GM19351 (cell line): Measurements from ENCODE around the gene CDCP2.

Experiments used
- ATAC-seq: cut with Tn5 transposase; IDR thresholded peaks from one replicate; pipeline ENCODE4 v1.9.1; 2021; ENCODE audit warnings: mild to moderate bottlenecking, moderate library complexity; ENCODE audit not compliant: unreplicated experiment

The CDCP2 gene

DNA sequence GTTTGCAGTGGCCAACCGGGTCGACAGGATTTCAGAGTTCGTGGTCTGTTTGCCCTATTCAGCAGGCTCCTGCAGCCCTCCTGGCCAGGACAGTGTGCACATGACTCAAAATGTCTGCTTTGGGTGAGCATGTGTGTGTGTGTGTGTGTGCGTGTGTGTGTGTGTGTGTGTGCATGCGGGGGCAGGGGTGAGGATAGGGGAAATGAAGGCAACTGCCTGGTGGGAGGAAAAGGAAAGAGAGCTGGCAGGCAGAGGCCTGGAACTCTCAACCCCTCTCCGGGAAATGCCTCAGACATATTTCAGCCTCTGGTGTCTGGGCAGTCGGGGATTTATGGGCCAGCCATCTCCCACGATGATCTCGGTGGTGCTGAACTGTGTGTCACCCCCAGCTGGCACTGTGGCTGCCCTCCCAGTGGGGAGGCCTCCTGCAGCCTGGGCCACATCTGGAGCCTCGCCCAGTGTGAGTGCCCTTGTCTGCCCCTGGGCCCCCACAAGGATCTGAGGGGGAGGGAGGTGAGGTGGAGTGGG is 15.2 kb downstream of the CDCP2 start:
- no peak for ATAC-seq

DNA sequence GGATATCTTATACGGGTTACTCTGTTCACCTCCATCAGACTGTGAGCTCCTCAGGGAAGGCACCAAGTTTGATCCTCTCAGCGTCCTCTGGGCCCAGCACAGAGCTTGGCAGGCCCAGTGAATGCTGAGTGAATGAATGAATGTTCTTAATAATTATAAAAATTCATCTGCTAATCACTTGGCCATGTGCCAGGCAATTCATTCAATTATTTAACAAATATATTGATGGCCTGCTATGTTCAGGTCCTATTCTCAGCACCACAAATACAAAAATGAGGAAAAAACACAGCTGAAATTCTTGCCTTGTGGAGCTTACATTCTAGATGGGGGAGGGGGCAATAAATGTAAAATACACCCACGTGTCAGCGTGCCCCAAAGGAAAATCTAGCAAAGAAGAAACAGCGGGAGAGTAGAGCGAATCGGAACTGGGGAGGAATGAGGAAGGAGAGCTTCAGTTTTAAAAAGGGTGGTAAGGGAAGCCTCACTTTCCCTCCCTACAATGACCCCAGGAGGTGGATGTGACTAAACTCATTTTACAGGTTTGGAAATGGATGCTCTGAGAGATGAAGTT is 15.8 kb downstream of the CDCP2 start:
- ATAC-seq = no peak

DNA sequence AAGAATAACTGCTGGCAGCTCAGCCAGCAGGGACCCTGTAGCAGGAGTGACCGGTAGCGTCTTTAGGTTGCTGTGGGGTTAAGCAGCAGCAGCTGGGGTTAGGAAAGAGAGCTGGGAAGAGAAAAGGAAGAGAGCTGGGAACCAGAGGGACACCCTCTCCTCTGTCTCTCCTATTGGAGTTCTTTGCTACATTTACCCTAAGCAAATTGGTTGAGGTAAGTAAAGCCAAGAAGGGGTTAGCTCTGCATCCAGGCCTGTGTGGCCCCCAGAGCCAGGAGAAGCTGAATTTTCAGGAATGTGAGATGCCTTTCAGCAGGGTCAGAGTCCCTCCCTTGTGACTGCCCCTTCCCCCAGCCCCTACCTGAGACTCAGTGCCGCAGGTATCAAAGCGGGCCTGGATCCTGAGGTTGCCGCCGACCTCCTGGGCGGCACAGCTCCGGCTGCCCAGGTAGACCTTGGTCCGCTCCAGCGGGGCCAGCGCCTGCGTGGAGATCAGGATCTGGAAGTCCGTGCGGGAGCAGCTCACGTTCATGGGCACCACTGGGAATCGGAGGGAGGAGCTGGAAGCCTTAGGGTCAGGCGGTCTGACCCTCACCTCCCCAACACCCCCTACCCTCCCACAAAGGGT is 16.4 kb downstream of the CDCP2 start:
- no peak for ATAC-seq

DNA sequence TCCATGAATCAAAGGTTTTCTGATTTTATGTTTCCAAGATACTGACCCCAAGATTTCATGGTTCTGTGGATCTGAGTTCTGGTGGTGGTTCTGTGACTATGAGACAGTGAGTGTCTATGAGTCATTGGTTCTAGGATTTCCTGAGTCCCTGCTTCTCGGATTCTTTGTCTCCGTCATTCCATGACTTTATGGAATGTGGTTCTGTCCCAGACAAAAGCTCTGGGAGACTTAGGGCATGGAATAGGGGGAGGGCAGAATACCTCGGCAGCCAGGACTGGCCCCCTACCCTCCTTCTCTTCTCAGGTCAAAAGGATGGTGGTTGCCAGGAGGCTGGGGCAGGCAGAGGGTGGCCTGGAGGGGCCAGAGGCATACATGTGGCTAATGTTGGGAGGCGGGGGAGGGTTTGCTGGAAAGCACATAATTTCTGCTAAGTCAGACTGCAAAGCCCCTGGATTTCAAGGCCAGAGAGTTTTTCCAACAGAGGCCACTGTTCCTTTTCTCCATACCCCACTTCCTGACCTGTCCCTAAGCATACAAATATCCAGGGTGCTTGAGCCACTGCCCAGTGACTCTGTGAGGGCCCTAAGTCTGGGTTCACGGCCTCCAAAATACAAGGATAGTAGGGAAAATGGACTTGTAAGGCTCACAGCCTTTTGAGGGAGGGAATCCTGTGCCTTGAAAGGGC is 17.2 kb downstream of the CDCP2 start:
- no peak for ATAC-seq

DNA sequence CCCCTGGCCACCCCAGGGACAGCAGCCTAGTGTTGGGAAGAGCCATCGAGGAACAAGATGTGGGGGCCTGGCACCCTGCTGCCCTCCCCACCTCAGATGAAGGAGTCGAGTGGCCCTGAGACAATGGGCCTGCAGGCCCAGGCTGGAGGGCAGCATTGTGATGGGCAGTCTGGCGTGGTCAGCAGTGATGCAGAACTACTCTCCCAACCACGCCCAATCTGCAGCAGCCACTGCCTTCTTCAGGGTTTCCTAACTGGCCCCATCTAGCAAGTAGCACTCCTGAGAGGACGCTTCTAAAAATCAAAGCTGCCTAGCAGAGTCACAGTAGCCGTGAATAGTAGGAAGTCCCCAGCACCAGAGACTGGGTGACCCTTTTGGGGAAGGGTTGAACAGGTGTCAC is 18.5 kb downstream of the CDCP2 start:
- no peak for ATAC-seq

DNA sequence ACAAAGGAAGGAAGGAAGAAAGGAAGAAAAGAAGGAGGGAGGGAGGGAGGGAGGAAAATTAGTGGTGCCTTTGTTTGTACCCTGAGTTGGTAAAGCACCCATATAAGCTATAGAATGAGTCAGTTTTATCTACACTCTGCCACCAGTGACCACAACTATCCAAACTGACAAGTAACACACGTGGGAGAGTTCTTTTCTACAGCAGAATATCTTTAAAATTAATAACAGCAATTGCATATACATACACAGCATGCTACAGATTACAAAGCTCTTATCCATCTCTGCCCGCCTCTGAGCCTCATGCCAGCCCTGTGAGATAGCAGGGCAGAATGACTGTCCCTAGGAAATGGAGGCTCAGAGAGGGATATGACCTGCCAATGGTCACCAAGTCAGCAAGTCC is 20.3 kb downstream of the CDCP2 start:
- ATAC-seq = no peak

DNA sequence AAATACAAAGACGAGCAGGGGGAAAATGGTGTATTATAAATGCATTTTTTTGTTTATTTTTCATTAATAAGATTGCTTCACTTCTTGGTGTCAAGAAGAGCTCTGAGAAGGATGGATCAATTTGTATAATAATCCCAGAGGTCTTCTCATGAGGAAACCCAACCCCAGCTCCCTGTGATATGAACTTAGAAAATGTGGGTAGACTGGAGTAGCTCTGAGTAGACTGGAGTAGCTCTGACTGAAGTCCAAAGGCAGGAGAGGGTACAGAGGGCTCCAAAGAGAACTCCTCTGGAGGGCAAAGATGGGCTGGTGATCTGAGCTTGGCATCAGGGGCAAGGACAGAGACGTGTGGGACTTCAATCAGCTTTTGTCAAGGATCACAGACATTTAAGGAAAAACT is 21.4 kb downstream of the CDCP2 start:
- ATAC-seq = no peak

DNA sequence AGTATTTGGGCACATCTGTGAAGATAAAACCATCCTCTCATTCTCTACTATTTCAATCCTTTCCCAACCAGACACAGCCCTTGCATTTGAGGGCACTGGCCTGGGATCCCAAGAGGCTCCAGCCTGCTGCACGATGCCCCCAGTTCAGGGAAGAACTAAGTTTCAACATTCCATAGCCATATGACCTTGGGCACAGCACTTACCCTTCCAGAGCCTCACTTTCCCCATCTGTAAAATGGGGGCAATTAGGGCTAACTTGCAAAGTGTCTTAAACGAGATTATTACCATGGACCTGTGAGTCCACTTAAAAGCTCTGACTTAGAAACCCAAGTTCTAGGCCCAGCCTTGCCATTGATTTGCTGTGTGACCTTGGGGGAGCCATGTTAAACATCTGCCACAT is 22.9 kb downstream of the CDCP2 start:
- no peak for ATAC-seq

DNA sequence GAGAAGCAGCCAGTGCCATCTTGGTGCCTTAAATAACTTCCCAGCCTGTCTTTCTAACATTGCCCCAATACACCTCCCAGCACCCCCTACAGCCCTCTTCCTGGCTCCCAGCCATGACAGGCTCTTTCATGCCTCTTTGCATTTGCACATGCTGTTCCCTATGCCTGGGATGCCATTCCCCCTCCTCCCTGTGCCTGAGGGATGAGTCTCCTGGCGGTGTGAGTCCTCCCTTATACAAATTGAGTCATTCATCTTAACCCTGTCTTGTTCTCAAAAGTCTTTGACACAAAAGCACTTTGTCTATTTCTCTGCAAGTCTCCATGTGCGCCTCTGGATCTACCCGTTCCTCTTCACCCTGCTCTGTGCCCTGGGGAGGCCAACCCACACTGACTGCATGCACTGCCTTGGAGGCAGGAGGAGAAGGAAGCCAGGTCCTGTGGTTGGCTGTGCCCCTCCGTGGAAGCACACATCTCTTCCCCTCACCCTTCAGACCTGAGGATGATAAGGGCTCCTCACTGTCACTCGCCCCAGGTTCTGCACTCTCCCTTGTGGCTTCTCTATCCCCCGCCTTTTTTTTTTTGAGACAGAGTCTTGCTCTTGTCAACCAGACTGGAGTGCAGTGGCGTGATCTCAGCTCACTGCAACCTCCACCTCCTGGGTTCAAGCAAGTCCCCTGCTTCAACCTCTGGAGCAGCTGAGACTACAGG is 25.1 kb downstream of the CDCP2 start:
- ATAC-seq = no peak

DNA sequence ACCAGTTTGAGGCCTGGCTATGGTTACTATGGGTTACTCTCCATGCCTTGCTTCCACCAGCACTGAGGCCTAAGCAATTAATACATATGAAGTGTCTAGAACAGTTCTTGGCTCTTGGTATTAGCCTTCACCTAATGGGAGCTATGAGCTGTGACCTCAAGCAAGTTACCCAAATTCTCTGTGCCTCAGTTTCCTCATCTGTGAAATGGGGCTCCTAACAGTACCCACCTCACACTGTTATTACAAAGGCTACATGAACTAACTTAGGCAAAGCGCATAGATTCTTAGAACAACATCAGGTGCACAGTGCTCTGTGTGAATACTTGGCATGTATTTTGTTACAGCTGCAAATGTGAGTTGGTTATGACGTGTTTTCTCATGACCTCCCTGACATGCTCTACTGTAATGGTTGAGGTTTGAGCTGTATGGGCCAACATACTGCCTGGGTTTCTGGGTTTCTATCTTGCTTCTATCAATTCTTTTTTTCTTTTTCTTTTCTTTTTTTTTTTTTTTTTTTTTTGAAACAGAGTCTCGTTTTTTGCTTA is 26.5 kb downstream of the CDCP2 start:
- ATAC-seq = no peak

DNA sequence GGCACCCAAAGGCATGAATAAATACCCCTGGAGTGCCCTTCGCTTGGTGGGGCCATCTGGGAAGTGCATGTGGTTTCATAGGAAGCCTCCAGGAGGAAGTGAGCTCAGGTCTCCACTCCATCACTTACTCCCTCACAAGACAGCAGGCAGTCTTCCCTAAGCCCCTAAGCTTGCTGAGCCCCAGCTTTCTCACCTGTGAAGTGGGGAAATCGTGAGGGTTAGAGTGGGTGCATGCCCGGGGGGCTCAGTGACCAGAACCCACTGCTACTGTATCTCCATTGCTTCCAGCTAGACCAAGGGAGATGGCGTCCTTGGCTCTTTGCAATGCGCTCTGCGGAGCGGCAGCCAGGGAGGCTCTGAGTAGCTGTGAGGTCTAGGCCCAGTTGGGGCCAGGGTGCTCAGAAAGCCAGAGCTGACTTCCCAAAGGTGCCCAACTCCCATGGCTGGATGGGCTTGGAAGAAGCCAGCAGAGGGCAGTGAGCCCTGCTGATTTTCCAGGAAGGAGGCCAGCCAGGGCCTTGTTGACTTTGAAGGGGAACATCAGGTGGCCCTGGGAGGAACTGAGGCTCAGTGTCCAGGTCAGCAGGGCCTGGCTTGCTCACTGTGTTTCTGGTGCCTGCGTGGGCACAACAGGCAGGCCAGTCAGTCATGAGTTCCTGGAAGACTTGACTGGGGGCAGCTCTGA is 27.3 kb downstream of the CDCP2 start:
- no peak for ATAC-seq

DNA sequence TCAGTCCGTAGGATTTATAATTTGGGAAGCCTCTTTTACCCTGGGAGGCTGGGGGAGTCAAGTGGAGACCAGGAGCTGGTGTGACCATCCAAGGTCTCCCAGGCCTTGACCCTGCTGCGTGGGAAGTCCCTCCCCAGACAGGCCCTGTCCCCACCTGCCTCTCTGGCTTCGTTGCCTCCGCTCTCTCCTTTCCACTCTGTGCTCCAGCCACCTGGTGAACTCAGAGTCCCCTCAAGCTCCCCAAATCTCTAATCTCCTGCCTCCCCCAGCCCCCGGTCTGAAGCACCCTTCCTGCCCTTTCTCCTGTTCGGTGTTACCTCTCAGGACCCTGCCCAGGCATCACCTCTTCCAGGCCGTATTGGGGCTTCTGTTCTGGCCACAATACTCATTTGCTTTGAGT is 27.9 kb downstream of the CDCP2 start:
- ATAC-seq = no peak

DNA sequence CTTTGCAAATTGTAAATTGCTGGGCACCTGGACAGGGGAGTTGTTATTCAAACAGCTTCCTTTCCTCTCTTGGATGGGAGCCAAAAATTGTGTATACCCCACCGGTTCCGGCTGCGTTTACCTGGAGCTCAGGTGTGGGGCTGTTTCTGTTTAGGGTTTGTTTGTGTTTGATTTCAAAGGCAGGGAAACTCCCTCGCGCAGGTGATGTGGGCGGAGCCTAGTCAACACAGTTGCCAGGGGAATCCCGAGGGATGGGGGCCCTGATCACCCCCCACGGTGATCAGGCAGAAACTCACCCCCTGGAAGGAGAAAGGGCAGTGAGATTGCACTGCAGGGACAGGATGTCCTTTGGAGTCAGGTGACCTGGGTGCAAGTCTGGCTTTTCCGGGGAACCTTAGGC is 28.3 kb downstream of the CDCP2 start:
- no peak for ATAC-seq

DNA sequence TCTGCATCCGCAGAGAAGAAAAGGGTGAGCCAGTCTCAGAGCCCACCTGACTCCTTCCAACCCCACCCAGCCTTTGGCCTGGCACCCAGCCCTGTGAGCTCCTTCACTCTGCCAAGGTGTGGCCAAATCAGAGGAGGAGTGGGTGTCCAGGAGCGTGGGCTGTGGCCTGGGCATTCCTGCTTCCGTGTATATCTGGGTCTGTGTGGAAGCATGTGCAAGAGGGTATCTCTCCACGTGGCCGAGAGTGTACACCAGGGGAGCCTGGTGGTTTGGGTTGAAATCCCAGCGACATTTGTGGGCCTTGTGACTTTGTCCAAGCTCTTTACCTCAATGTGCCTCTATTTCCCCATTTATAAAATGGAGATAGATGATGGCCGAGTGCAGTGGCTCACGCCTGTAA is 29.8 kb downstream of the CDCP2 start:
- no peak for ATAC-seq

DNA sequence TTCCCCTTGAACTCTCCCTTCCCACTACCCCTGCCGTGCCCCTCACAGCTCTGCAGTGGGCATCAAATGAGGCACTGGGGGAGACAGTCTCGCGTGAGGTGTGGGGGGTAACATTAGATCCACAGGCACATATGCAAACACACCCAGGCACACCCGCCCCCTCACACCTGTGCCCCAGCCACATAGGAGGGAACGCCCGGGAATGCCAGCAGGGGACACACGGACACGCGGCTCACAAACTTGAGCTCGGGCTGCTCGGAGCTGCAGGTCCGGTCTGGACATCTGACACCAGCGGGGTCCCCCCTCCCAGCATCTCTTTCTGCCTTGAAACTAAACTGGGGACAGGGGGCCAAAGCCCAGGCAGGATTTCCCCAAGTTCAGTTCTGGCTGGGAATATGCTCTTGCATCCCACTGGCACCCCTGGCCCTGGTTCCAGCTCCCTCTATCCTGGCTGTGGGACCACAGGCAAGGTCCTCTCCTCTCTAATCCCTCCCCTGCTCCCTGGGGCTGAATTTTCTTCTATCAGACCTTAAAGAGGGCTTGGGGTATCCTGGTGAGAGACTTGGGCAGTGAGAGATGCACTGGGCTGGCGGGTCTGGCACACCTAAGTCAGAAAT is 30.6 kb downstream of the CDCP2 start:
- no peak for ATAC-seq

DNA sequence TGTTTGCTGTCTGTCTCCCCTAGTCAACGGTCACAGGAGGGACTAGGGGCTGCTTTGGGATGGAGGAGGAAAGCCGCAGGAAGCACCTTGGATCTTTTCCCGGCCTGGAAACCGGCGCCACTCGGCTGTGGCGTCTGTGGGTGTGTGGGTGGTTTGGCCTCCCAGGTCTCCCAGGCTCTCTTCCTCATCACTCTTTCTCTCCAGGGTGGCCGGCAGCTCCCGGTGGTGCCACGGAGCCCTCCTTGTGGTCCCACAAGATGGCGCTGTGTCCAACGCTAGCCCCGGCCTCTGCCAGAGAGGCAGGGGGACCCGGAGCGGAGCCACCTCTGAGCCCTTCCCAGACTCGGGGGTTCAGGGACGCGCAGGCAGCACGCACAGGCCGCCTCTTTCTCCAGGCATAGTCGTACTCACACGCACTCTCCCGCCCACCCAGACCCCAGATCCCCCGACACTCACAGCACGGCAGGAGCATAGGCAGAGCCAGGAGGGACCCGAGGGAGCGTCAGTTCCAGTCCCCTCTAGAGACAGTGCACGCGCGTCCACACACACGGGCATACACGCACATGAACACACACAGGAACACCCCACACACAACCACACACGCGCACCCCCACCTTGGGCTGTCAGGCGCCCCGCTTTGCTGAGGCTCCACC is 31.2 kb downstream of the CDCP2 start:
- ATAC-seq = no peak

DNA sequence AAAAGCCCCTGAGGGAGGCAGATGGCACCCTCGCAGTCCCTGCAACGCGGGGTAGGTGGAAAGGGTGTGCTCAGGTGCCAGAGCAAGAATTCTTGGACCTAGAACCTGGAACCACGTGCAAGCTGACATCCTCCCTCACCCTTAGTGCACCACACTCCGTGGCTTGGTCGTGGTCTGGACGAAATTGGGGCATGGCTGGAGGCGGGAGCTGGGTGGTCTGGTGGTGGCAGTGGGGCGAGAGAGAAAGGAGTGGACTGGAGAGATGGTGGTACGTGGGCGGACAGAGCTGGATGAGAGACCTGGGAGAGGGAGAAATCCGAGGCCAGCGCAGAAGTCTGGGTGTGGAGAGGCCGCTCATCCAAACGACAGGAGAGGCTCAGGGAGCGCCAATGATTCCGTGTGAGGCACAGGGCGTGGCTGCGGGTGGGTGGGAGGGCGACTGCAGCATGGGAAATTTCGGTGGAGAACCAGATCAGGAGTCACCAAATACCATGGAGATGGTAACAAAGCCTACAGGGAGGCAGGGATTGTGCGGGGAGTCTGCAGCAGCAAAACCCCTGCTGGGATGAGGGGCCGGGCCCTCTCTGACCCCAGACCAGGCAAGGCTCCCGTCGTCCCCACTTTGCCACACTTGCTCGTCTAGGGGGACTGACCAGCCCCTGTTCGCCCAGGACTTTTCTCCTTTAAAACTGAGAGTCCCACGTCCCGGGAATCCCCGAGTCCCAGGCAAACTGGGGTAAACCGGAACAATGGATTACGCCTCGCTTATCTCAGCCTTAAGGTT is 31.9 kb downstream of the CDCP2 start:
- ATAC-seq = no peak

DNA sequence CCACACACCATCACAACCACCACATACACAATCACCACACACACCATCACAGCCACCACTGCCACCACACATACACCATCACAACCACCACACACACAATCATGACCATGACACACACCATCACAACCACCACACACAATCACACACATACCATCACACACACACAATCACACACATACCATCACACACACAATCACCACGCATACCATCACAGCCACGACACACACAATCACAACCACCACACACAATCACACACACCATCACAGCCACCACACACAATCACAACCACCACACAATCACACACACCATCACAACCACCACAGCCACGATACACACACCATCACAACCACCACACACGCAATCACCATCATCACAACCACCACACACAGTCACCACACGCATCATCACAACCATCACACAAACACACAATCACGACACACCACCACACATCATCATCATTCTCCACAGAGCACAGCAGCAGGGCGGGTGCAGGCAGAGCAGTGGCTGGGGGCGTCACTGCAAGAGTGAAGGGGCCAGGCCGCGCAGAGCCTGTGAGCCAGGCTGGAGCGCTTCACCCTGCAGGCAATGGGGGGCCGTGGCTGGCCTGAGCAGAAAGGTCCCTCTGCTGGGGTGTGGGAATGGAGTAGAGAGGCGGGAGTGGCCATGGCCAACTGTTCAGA is 32.6 kb downstream of the CDCP2 start:
- ATAC-seq = no peak

DNA sequence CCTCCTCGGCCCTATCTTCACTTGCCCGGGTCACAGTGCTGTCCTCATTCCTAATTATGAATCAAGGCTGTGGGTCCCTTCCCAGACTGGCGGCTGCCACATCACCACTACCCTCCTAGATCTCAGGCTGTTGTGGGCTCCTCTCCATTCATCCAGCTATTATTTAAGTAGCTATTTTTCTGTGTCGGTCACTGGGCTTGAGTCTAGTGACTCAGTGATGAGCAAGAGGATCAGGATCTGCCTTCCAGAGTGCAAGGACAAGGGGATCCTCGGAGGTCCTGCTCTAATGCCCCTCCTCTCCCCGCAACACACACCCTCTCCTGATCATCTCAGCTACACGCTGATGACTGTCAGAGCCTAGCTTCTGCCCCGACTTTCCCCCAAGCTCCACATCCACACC is 34.1 kb downstream of the CDCP2 start:
- no peak for ATAC-seq
